Psoas muscle (tissue), 8 donors: ENCODE measurements around the gene PSMA7. TPM values are rescaled to one million over a fixed set of nuclear protein-coding genes. Genes with fewer than 3 reads are reported as not detected.

Experiments used
- ATAC-seq, 4 donors: fragments of 200-7000 bp; cut with Tn5 transposase; one replicate each; pipeline ENCODE4 v1.9.1; 2020; ENCODE audit warnings: moderate library complexity in 3 of 4, mild to moderate bottlenecking in 2 of 4
- DNase-seq, 2 donors: peaks; one replicate each; pipeline ENCODE4 v3.0.0-alpha.2; 2020
- H3K27ac ChIP-seq: fragments of 200-600 bp; one replicate; pipeline ENCODE4 v1.8.0; 2022
- H3K27me3 ChIP-seq, 3 donors: fragments of 200-600 bp in 1 of 3; one replicate each; pipeline versions ENCODE4 v1.6.1 to v1.8.0; 2013 to 2022; ENCODE audit warnings: low read length in 2 of 3, mild to moderate bottlenecking in 2 of 3, moderate library complexity in 1 of 3; ENCODE audit not compliant: insufficient read depth in 3 of 3
- H3K36me3 ChIP-seq, 2 donors: fragments of 200-600 bp in 1 of 2; one replicate each; pipeline versions ENCODE4 v1.6.1 to v1.8.0; 2013 to 2022; ENCODE audit warnings: low read depth in 1 of 2, mild to moderate bottlenecking in 1 of 2, moderate library complexity in 1 of 2; ENCODE audit not compliant: insufficient read depth in 1 of 2
- H3K4me1 ChIP-seq: fragments of 200-600 bp; one replicate; pipeline ENCODE4 v1.8.0; 2022
- H3K4me3 ChIP-seq: fragments of 200-600 bp; one replicate; pipeline ENCODE4 v1.8.0; 2022; ENCODE audit warnings: mild to moderate bottlenecking
- H3K9me3 ChIP-seq: fragments of 200-600 bp; one replicate; pipeline ENCODE4 v1.8.0; 2022
- CTCF ChIP-seq: fragments of 200-600 bp; IDR thresholded peaks from one replicate; pipeline ENCODE4 v1.8.0; 2022; ENCODE audit warnings: antibody characterized with exemption
- WGBS, 3 donors: extraction: QIAGEN DNeasy Blood & Tissue Kit; methylation state at CpG; one replicate each; pipeline versions ENCODE4 v1.1.6 to v1.1.7; 2013; 5-methylcytosine and 5-hydroxymethylcytosine counted together
- intact Hi-C, 2 donors: fragments of 100-400 bp; cut with DNase I; formaldehyde crosslinking; loops; one replicate each; pipeline versions ENCODE4 v1.11.0 to v1.14.2; 2022
- polyA plus RNA-seq, 3 donors: library from polyadenylated mRNA; stranded (reverse); fragments of 200-250 nt; gene quantifications; one replicate each; pipeline ENCODE4 v1.2.3, GENCODE V29; 2013
- total RNA-seq, 4 donors: library from RNA; stranded (reverse); fragmentation: NEBNext Ultra II Directional in 2 of 4; extraction: Animal tissue kit (Norgen Biotek cat#: 25700) in 2 of 4; gene quantifications; one replicate each; pipeline versions ENCODE4 v1.2.1 to v1.2.4, GENCODE V29; 2021 to 2023
- donor health status: healthy with polysubstance abuse.
- donor health status: DM: no; HTN: no; CAD: no; lungs with moderate emphysema.
- donor health status: Bipolar disorder and iron deficiency.
- donor health status: healthy.
- donor health status: DM: yes; HTN: yes; CAD: no.
- donor health status: DM: no; HTN: no; CAD: no.
- donor health status: DM: no; HTN: no; CAD: no.
- donor health status: DM: yes; HTN: yes; CAD: no.

PSMA7 gene
- total and polyA plus RNA-seq, 7 donors, result 307 to 1,146 (median 499) TPM

- no peaks in the 10 kb centered on the region for H3K4me1 ChIP-seq
- H3K4me3 ChIP-seq, result no peak overlapping the region
- intact Hi-C loops, result no loop called here
- H3K9me3 ChIP-seq, result peaks cover 6% of the 10 kb centered on the region
- TF ChIP-seq CTCF, result no peak
- H3K36me3 ChIP-seq, result no peaks in the 10 kb centered on the region
- H3K27ac ChIP-seq, result no peak overlapping the region
- DNase-seq (no peak), ATAC-seq (no peak)
- 81 to 93% (median 92%) methylated on average over 4 of the region's 4 CpGs for WGBS, 3 donors
- H3K27me3 ChIP-seq, result peaks cover 0 to 7% (median 0%) of the 10 kb centered on the region in 3 donors
Observed at GRCh38 chr20:62101078-62101477, 42.1 kb downstream of the PSMA7 start.

GRCh38 chr20:62097881-62098407 lies 45.2 kb downstream of the PSMA7 start:
- Histone ChIP-seq H3K4me1 (no peaks in the 10 kb centered on the region), H3K36me3 (no peaks in the 10 kb centered on the region), H3K27ac (no peak overlapping the region), H3K4me3 (no peak overlapping the region), H3K27me3 (peaks cover 0 to 7% (median 0%) of the 10 kb centered on the region in 3 donors), H3K9me3 (peaks cover 6% of the 10 kb centered on the region)
- 71 to 78% (median 71%) methylated on average over 16 of the region's 16 CpGs for WGBS, 3 donors
- no peak for TF ChIP-seq CTCF
- no peak for DNase-seq
- ATAC-seq, result no peak
- intact Hi-C loops, result no loop called here

- ATAC-seq (no peak), DNase-seq (no peak)
- H3K36me3 ChIP-seq, result no peaks in the 10 kb centered on the region
- peaks cover 0 to 3% (median 0%) of the 10 kb centered on the region in 3 donors for H3K27me3 ChIP-seq
- H3K4me1 ChIP-seq, result no peaks in the 10 kb centered on the region
- H3K9me3 ChIP-seq, result peaks cover 6% of the 10 kb centered on the region
- H3K27ac ChIP-seq, result no peak overlapping the region
- TF ChIP-seq CTCF, result no peak
- 86 to 90% (median 88%) methylated on average over 27 to 30 of the region's 30 CpGs for WGBS, 3 donors
- intact Hi-C loops, result no loop called here
- H3K4me3 ChIP-seq, result no peak overlapping the region
Observed at GRCh38 chr20:62096421-62097380, 46.5 kb downstream of the PSMA7 start.

- WGBS, 3 donors, result 35 to 47% (median 37%) methylated on average over 3 of the region's 3 CpGs
- peak; percentile 22 for TF ChIP-seq CTCF
- Histone ChIP-seq H3K4me1 (no peaks in the 10 kb centered on the region), H3K27me3 (no peaks in the 10 kb centered on the region), H3K36me3 (no peaks in the 10 kb centered on the region), H3K4me3 (no peak overlapping the region), H3K27ac (no peak overlapping the region), H3K9me3 (no peaks in the 10 kb centered on the region)
- DNase-seq, result peak in 1 of 2 donors; percentile 69
- peak; percentile 55 to 91 (median 86) for ATAC-seq
- intact Hi-C loops, result no loop called here
Observed at GRCh38 chr20:62089393-62089792, 53.8 kb downstream of the PSMA7 start.
